Activated CD8-positive, alpha-beta T cell treated with anti-CD3 and anti-CD28 coated beads, Interleukin-2, amount 10 ng/mL, durations not matched to agents 7 days and 5 days (primary cell): ENCODE data around the gene ARHGDIA. TPM values are rescaled to one million over a fixed set of nuclear protein-coding genes. Genes with fewer than 3 reads are reported as not detected.

Experiments used
- ATAC-seq: fragments of 150-1000 bp; cut with Tn5 transposase; one replicate; pipeline ENCODE4 v1.10.0; 2021; ENCODE audit warnings: moderate library complexity
- CTCF ChIA-PET: fragments of 350-600 bp; sonication (Branson Sonifier 250); formaldehyde crosslinking; loops from one replicate; lab custom pipeline; 2021; ENCODE audit warnings: antibody characterized with exemption; lab: Charles Lee
- POLR2A ChIA-PET: fragments of 350-600 bp; sonication (Branson Sonifier 250); formaldehyde crosslinking; loops from one replicate; lab custom pipeline; 2021; ENCODE audit warnings: antibody characterized with exemption; lab: Charles Lee
- DNase-seq: peaks from one replicate; pipeline ENCODE4 v3.0.0-alpha.2; 2020
- H3K27ac Mint-ChIP-seq: one replicate; pipeline ENCODE4 v1.8.0; 2021; ENCODE audit warnings: mild to moderate bottlenecking, mixed read lengths
- H3K27me3 Mint-ChIP-seq: one replicate; pipeline ENCODE4 v1.8.0; 2021; ENCODE audit warnings: low read depth, mixed read lengths
- H3K36me3 Mint-ChIP-seq: one replicate; pipeline ENCODE4 v1.8.0; 2021; ENCODE audit warnings: low read depth, mixed read lengths
- H3K4me1 Mint-ChIP-seq: one replicate; pipeline ENCODE4 v1.8.0; 2021; ENCODE audit warnings: low read depth, mixed read lengths
- H3K4me3 Mint-ChIP-seq: one replicate; pipeline ENCODE4 v1.8.0; 2021; ENCODE audit warnings: mild to moderate bottlenecking, mixed read lengths
- H3K9me3 Mint-ChIP-seq: one replicate; pipeline ENCODE4 v1.8.0; 2022; ENCODE audit warnings: mixed read lengths; ENCODE audit not compliant: insufficient read depth
- total RNA-seq, 2 experiments: library from RNA; stranded (reverse); gene quantifications; one replicate each; pipeline ENCODE4 v1.2.3, GENCODE V29; 2021

The ARHGDIA gene
- total RNA-seq, 2 experiments from 2014 or later = 756 to 778 TPM

- ATAC-seq (no peak), DNase-seq (no peak)
- Mint-ChIP-seq H3K4me3 (peak overlapping the region; percentile 61), H3K9me3 (no peaks in the 10 kb centered on the region), H3K27me3 (no peaks in the 10 kb centered on the region), H3K36me3 (peaks cover 49% of the 10 kb centered on the region), H3K4me1 (peaks cover 23% of the 10 kb centered on the region), H3K27ac (no peak overlapping the region)
- ChIA-PET CTCF (no interaction called here), POLR2A (no interaction called here)
Observed at GRCh38 chr17:81911969-81912368, 40.8 kb upstream of the ARHGDIA start.

- no peaks in the 10 kb centered on the region for H3K27me3 Mint-ChIP-seq
- peak; percentile 94 for DNase-seq
- peak; percentile 90 for ATAC-seq
- ChIA-PET CTCF (no interaction called here), POLR2A (no interaction called here)
- peak within 1 kb of the TSS; percentile 75 for H3K27ac Mint-ChIP-seq
- peaks cover 46% of the 10 kb centered on the region for H3K36me3 Mint-ChIP-seq
- H3K9me3 Mint-ChIP-seq = no peaks in the 10 kb centered on the region
- peaks cover 19% of the 10 kb centered on the region for H3K4me1 Mint-ChIP-seq
- H3K4me3 Mint-ChIP-seq = peak within 1 kb of the TSS; percentile 87
Observed at GRCh38 chr17:81911277-81911961, 40.3 kb upstream of the ARHGDIA start, which contains the start of gene PCYT2. Gene PCYT2 (minus strand): TSS chr17:81911399. CDS start chr17:81911355, 44 bp downstream.

DNA sequence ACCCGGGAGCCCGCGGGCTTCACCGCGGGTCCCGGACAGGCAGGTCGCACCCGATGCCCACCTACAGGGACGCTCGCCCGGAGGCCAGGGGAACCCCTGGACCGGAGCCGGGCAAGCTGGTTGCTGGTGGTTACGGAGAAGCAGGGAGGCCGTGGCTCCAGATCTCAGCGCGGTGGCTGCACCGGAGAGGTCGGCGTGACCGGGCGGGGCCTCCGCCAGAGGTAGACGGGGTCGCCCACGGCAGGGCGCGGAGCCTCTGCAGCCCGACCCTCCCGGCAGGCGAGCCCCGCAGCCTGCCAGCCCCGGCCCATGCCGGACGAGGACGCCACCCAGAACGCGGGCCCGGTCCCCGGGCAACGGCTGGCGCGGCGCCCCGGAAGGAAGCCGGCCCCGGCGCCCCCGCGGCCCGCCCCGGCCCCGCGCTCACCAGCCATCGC is 39.7 kb upstream of the ARHGDIA start:
- DNase-seq (peak; percentile 43), ATAC-seq (peak; percentile 49)
- CTCF ChIA-PET = no interaction called here
- no peaks in the 10 kb centered on the region for H3K27me3 Mint-ChIP-seq
- H3K4me3 Mint-ChIP-seq = peak overlapping the region; percentile 87
- POLR2A ChIA-PET = no interaction called here
- no peak overlapping the region for H3K27ac Mint-ChIP-seq
- peaks cover 15% of the 10 kb centered on the region for H3K4me1 Mint-ChIP-seq
- no peaks in the 10 kb centered on the region for H3K9me3 Mint-ChIP-seq
- H3K36me3 Mint-ChIP-seq = peaks cover 42% of the 10 kb centered on the region

DNA sequence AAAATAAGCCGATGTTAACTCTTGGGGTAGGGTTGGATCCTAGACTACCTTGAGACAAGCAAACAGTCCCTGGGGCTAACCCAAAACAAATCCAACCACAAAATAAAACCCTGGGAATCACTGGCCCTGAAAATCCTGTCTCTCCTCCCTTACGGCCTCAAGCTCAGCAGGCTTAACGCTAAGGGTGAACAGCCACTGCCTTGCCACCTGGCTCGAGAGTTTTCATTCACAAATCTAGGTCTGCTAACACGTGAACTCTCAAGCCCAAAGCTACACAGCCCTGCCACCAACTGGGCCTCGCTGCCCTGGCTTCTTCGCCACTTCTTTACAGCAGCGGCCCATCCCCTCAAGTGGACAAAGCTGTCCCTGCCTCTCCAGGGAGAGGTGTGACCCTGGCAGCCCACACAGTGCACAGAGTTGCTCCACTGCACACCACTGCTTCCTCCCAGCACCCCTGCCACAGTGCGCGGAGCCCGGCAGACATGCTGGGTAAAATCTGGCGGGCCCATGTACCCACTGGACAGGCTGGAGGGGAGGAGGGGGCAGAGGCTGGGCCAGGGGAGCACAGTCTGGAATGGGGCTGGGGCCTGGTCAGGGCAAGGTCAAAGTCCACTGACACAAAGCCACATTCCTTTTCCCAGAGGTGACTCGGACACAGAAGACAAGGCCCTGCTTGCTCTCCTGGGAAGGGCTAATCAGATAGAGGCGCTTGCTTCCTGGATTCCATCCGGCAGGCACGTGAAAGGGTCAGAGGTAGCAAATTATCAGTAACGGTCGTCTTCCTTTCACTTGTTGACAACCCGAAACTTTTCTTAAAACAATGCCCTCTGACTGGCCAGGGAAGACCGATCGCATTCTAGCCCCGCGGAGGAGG is 39.1 kb upstream of the ARHGDIA start:
- Mint-ChIP-seq H3K27me3 (no peaks in the 10 kb centered on the region), H3K9me3 (no peaks in the 10 kb centered on the region), H3K27ac (peak overlapping the region; percentile 75), H3K4me1 (peaks cover 13% of the 10 kb centered on the region), H3K36me3 (peaks cover 38% of the 10 kb centered on the region), H3K4me3 (peak overlapping the region; percentile 87)
- DNase-seq (no peak), ATAC-seq (no peak)
- ChIA-PET CTCF (interaction anchor here (1.1 to 1.2 kb wide), 2 partner anchors 18 to 110 kb away, joined by 3 to 4 read pairs; no protein-coding TSS in a partner anchor), POLR2A (interaction anchor here (0.6 to 1.5 kb wide), 3 partner anchors 7 to 18 kb away, joined by 3 to 7 read pairs (median 5); partner anchors contain the start of gene ANAPC11)

GRCh38 chr17:81909231-81909630 is 38.1 kb upstream of the ARHGDIA start:
- Mint-ChIP-seq H3K4me1 (peaks cover 13% of the 10 kb centered on the region), H3K9me3 (no peaks in the 10 kb centered on the region), H3K36me3 (peaks cover 31% of the 10 kb centered on the region), H3K27ac (no peak overlapping the region), H3K4me3 (no peak overlapping the region), H3K27me3 (no peaks in the 10 kb centered on the region)
- POLR2A ChIA-PET = interaction anchor here (0.9 to 1.5 kb wide), 3 partner anchors 8 to 36 kb away, joined by 4 to 7 read pairs (median 5); partner anchors contain the start of gene ANAPC11
- CTCF ChIA-PET = interaction anchor here (1.2 kb wide), 1 partner anchor 111 kb away, joined by 4 read pairs; no protein-coding TSS in a partner anchor
- ATAC-seq (no peak), DNase-seq (no peak)

- H3K27me3 Mint-ChIP-seq = no peaks in the 10 kb centered on the region
- ChIA-PET POLR2A (interaction anchor here (0.9 to 1.5 kb wide), 3 partner anchors 9 to 36 kb away, joined by 4 to 7 read pairs (median 5); partner anchors contain the start of gene ANAPC11), CTCF (no interaction called here)
- H3K27ac Mint-ChIP-seq = no peak overlapping the region
- no peak overlapping the region for H3K4me3 Mint-ChIP-seq
- no peaks in the 10 kb centered on the region for H3K9me3 Mint-ChIP-seq
- ATAC-seq (no peak), DNase-seq (no peak)
- H3K36me3 Mint-ChIP-seq = peaks cover 27% of the 10 kb centered on the region
- peaks cover 13% of the 10 kb centered on the region for H3K4me1 Mint-ChIP-seq
Observed at GRCh38 chr17:81908793-81909192, 37.7 kb upstream of the ARHGDIA start.

DNA sequence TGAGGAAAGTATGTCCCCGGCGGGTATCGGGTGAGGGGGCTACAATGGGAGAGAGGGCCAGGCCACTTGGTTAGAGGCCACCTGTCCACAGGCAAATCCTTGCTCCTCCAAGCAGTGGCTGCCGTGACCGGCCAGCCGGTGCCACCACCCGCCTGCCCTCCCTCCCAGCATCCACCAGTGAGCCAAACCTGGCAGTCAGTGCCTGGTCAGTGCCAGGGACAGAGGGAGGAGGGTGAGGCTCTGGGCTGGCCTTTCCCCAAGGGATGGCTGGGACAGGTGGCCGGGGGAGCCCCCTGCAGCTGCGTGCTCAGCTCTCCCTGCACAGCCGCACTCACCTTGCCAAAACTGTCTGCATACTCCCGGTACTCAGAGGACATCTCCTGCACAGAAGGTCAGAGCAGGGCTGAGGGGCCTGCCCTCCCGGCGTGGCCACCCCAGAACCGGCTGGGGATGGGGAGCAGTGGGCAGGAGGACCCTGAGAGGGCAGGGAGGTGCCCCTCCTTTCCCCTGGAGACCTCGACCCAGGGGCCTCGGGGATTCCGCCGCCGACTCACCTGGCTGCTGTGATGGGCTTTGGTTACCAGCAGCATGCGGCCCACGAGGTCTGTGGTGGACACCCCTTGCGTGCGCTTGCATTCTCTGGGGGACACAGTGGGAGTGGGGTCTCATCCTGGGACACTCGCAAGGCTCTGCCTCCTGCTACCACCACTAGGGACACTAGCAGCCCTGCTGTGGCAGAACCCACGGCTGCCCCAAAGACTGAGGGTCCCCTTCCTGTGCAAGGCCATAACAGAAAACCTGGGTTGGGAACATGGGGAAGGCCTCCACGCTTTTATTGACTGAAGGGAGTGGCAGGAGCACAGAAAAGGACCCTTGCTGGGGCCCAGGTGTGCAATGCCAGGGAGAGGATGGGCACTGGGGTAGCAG is 36.3 kb upstream of the ARHGDIA start:
- DNase-seq (no peak), ATAC-seq (no peak)
- peaks cover 11% of the 10 kb centered on the region for H3K4me1 Mint-ChIP-seq
- POLR2A ChIA-PET = interaction anchor here (1.0 to 1.2 kb wide), 2 partner anchors 10 to 12 kb away, joined by 3 read pairs; no protein-coding TSS in a partner anchor
- H3K4me3 Mint-ChIP-seq = no peak overlapping the region
- H3K27me3 Mint-ChIP-seq = no peaks in the 10 kb centered on the region
- no peaks in the 10 kb centered on the region for H3K9me3 Mint-ChIP-seq
- H3K36me3 Mint-ChIP-seq = peaks cover 15% of the 10 kb centered on the region
- CTCF ChIA-PET = no interaction called here
- no peak overlapping the region for H3K27ac Mint-ChIP-seq

GRCh38 chr17:81906476-81907218 is 35.5 kb upstream of the ARHGDIA start:
- CTCF ChIA-PET = no interaction called here
- H3K27ac Mint-ChIP-seq = no peak overlapping the region
- DNase-seq (no peak), ATAC-seq (no peak)
- no peaks in the 10 kb centered on the region for H3K9me3 Mint-ChIP-seq
- no peaks in the 10 kb centered on the region for H3K27me3 Mint-ChIP-seq
- POLR2A ChIA-PET = no interaction called here
- peaks cover 8% of the 10 kb centered on the region for H3K4me1 Mint-ChIP-seq
- H3K4me3 Mint-ChIP-seq = no peak overlapping the region
- H3K36me3 Mint-ChIP-seq = peaks cover 10% of the 10 kb centered on the region

GRCh38 chr17:81905993-81906392 is 34.9 kb upstream of the ARHGDIA start:
- ATAC-seq (no peak), DNase-seq (no peak)
- H3K27ac Mint-ChIP-seq = no peak overlapping the region
- no peak overlapping the region for H3K4me3 Mint-ChIP-seq
- H3K4me1 Mint-ChIP-seq = peaks cover 5% of the 10 kb centered on the region
- no peaks in the 10 kb centered on the region for H3K9me3 Mint-ChIP-seq
- ChIA-PET CTCF (no interaction called here), POLR2A (no interaction called here)
- peaks cover 5% of the 10 kb centered on the region for H3K27me3 Mint-ChIP-seq
- peaks cover 12% of the 10 kb centered on the region for H3K36me3 Mint-ChIP-seq

- peaks cover 15% of the 10 kb centered on the region for H3K36me3 Mint-ChIP-seq
- ATAC-seq (no peak), DNase-seq (no peak)
- no peak overlapping the region for H3K4me3 Mint-ChIP-seq
- peaks cover 5% of the 10 kb centered on the region for H3K4me1 Mint-ChIP-seq
- H3K9me3 Mint-ChIP-seq = no peaks in the 10 kb centered on the region
- no peak overlapping the region for H3K27ac Mint-ChIP-seq
- H3K27me3 Mint-ChIP-seq = peaks cover 8% of the 10 kb centered on the region
- ChIA-PET POLR2A (no interaction called here), CTCF (no interaction called here)
Observed at GRCh38 chr17:81905424-81905875, 34.3 kb upstream of the ARHGDIA start.
